Measurements from ENCODE around the gene CYFIP2.

GRCh38 chr5:157354800-157355199 lies 88.9 kb downstream of the CYFIP2 start:
- TF ChIP-seq CTCF (IDR thresholded peaks at IDR 0.05; ENCODE audit: poor library complexity) (peak; percentile 36), EZH2 (IDR thresholded peaks at IDR 0.05; ENCODE audit: borderline replicate concordance) (no peak), EZH2phosphoT487 (IDR thresholded peaks at IDR 0.05; ENCODE audit: low read depth, severe bottlenecking, unreplicated experiment) (no peak)
